PC-3 (cell line): ENCODE data around the gene WDR38.

Experiments used
- EZH2 ChIP-seq: fragments of 300-600 bp; sonication (generic); IDR thresholded peaks from one replicate; pipeline ENCODE4 v1.6.1; 2017; ENCODE audit warnings: antibody characterized with exemption, mild to moderate bottlenecking, low read length; ENCODE audit not compliant: unreplicated experiment
- EZH2phosphoT487 ChIP-seq: fragments of 300-600 bp; sonication (generic); IDR thresholded peaks from 2 replicates; pipeline ENCODE4 v1.6.1; 2018; ENCODE audit warnings: mild to moderate bottlenecking, antibody characterized with exemption, low read length, borderline replicate concordance
- TF ChIP-seq, protein P1 (sequence below): fragments of 300-600 bp; sonication (generic); conservative IDR thresholded peaks from 2 replicates; pipeline ENCODE4 v1.5.1; 2017; ENCODE audit warnings: antibody characterized with exemption, low read depth, mild to moderate bottlenecking, low read length

DNA sequence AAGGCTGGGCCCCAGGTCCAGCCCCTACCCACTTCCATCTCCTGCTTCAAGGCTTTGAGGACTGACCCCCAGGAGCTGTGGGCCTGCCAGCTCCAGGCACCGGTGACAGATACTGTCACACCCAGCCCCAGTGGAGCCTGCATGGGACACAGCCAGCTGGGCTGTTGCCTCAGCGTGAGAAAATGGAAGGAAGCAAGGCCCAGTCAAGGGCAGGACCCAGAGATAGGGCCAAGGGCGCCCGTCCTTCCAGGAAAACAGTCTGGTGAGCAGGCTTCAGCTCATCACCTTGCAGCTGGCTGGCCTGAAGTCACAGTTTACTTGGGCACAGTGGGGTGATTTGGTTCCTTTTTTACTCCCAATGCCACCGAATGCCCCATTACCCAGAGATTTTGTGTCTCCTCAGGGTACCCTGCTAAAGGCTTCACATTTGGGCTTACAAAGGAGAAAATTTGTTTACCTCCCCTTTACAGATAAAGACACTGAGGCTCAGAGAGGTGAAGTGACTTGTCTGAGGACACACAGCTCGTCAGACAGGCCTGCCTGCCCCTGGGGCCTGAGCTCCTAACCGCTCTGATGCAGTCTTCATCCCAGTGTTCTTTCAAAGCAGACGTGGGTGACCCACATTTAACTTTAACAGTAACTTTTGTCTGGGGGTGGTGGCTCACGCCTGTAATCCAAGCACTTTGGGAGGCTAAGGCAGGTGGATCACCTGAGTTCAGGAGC, 21.5 kb upstream of the WDR38 start:
- TF ChIP-seq EZH2 (no peak), EZH2phosphoT487 (no peak)
- TF ChIP-seq, protein P1, sequence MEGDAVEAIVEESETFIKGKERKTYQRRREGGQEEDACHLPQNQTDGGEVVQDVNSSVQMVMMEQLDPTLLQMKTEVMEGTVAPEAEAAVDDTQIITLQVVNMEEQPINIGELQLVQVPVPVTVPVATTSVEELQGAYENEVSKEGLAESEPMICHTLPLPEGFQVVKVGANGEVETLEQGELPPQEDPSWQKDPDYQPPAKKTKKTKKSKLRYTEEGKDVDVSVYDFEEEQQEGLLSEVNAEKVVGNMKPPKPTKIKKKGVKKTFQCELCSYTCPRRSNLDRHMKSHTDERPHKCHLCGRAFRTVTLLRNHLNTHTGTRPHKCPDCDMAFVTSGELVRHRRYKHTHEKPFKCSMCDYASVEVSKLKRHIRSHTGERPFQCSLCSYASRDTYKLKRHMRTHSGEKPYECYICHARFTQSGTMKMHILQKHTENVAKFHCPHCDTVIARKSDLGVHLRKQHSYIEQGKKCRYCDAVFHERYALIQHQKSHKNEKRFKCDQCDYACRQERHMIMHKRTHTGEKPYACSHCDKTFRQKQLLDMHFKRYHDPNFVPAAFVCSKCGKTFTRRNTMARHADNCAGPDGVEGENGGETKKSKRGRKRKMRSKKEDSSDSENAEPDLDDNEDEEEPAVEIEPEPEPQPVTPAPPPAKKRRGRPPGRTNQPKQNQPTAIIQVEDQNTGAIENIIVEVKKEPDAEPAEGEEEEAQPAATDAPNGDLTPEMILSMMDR: no peak
